ENCODE results near the gene BLOC1S1.

BLOC1S1 gene

GRCh38 chr12:55715833-55716581 lies at the start of gene BLOC1S1:
Gene BLOC1S1 (plus strand): TSS chr12:55716046. CDS start chr12:55716052, 6 bp downstream.
- peak within 1 kb of the TSS; percentile 63 for H3K4me3 ChIP-seq (ENCODE audit: low read depth, low read length)
- peak; percentile 96 for DNase-seq (ENCODE audit: low read depth, low spot score)
- in situ Hi-C loops (cut with HindIII; ENCODE audit: low sequenced_read_pairs), result no loop called here
- no peak for TF ChIP-seq CTCF (IDR thresholded peaks at IDR 0.05; ENCODE audit: low read depth, low read length)

GRCh38 chr12:55666508-55666907 lies 49.3 kb upstream of the BLOC1S1 start:
- in situ Hi-C loops (cut with HindIII; ENCODE audit: low sequenced_read_pairs), result no loop called here
- no peak for TF ChIP-seq CTCF (IDR thresholded peaks at IDR 0.05; ENCODE audit: low read depth, low read length)
- no peak for DNase-seq (ENCODE audit: low read depth, low spot score)
- H3K4me3 ChIP-seq (ENCODE audit: low read depth, low read length), result no peak overlapping the region

- DNase-seq (ENCODE audit: low read depth, low spot score), result no peak
- no peak overlapping the region for H3K4me3 ChIP-seq (ENCODE audit: low read depth, low read length)
- in situ Hi-C loops (cut with HindIII; ENCODE audit: low sequenced_read_pairs), result no loop called here
- no peak for TF ChIP-seq CTCF (IDR thresholded peaks at IDR 0.05; ENCODE audit: low read depth, low read length)
Measured at GRCh38 chr12:55670276-55670675, 45.6 kb upstream of the BLOC1S1 start.

GRCh38 chr12:55671746-55672145 lies 44.1 kb upstream of the BLOC1S1 start:
- in situ Hi-C loops (cut with HindIII; ENCODE audit: low sequenced_read_pairs), result no loop called here

GRCh38 chr12:55673638-55674037 lies 42.2 kb upstream of the BLOC1S1 start:
- in situ Hi-C loops (cut with HindIII; ENCODE audit: low sequenced_read_pairs), result no loop called here
- H3K4me3 ChIP-seq (ENCODE audit: low read depth, low read length), result no peak overlapping the region
- TF ChIP-seq CTCF (IDR thresholded peaks at IDR 0.05; ENCODE audit: low read depth, low read length), result no peak
- DNase-seq (ENCODE audit: low read depth, low spot score), result no peak

More at GRCh38 chr12:55671746-55672145, 44.1 kb upstream of the BLOC1S1 start:
- H3K4me3 ChIP-seq (ENCODE audit: low read depth, low read length), result no peak overlapping the region
- no peak for TF ChIP-seq CTCF (IDR thresholded peaks at IDR 0.05; ENCODE audit: low read depth, low read length)
- no peak for DNase-seq (ENCODE audit: low read depth, low spot score)

GRCh38 chr12:55675666-55676065 lies 40.2 kb upstream of the BLOC1S1 start:
- H3K4me3 ChIP-seq (ENCODE audit: low read depth, low read length), result no peak overlapping the region
- in situ Hi-C loops (cut with HindIII; ENCODE audit: low sequenced_read_pairs), result no loop called here
- TF ChIP-seq CTCF (IDR thresholded peaks at IDR 0.05; ENCODE audit: low read depth, low read length), result no peak
- no peak for DNase-seq (ENCODE audit: low read depth, low spot score)
